ENCODE measurements around the gene SELENOO.

SELENOO gene

DNA sequence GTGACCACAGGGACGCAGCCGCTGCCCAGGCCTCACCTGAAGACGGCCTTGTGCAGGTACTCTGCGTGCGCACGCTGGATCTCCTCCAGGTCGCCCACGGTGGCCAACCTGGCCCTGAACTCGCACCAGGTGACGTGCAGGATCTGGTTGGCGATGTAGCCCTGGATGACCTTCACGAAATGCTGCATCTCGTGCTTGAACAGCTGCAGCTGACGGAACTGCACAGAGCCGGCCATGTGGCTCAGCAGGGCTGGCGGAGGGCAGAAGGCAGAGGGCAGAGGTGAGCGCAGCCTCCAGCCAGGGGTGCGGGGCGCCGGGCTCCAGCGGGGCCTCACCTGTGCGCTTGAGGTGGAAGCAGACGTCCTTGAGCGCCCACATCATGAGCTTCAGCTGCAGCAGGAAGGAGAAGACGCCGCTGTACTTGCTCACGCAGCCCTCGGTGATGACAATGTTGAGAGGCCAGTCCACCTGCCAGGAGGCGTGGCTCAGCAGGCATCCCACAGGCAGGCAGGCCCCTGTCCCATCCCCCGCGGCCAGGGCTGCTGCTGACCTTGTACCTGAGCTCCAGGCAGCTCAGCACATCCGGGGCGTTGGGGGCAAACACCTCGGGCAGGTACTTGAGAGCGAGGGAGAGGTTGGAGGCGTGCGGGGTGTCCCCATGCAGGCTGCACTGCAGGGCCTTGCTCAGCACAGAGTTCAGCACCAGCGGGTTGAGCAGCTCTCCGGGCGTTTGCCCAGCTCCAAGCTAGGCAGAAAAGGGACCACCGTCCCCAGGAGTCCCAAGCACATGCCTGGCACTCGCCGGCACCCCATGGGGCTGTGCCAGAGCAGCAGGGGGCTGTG, 17.6 kb downstream of the SELENOO start:
- DNase-seq = no peak

DNA sequence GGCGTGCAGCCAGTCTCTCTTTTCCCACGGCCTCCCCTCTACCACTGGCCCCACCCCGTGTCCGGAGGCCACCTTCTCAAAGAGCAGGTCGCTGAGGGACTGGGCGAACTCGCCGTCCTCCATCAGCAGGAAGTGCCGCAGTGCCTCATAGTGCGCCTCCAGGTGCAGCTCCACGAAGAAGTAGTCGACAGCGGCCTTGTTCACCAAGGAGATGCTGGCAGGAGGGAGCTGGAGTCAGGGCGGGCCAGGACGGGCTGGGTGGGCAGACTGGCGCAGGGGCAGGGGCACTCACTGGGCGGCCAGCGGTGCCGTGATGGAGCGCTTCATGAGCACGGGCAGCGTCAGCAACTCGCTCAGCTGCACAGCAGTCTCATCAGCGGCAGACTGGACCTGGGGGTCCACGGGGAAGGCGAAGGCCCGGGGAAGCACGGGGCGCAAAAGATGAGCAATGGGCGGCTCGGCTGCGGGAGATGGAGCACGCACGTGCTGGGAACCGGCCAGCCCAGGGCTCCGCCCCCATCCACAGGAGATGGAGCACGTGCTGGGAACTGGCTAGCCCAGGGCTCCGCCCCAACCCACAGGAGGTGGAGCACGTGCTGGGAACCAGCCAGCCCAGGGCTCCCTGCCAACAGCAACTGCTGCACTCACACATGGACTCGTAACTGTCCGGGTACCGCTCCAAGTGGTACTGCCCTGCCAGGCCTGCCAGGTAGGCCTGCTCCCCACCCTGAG, 18.4 kb downstream of the SELENOO start:
- DNase-seq = no peak

DNA sequence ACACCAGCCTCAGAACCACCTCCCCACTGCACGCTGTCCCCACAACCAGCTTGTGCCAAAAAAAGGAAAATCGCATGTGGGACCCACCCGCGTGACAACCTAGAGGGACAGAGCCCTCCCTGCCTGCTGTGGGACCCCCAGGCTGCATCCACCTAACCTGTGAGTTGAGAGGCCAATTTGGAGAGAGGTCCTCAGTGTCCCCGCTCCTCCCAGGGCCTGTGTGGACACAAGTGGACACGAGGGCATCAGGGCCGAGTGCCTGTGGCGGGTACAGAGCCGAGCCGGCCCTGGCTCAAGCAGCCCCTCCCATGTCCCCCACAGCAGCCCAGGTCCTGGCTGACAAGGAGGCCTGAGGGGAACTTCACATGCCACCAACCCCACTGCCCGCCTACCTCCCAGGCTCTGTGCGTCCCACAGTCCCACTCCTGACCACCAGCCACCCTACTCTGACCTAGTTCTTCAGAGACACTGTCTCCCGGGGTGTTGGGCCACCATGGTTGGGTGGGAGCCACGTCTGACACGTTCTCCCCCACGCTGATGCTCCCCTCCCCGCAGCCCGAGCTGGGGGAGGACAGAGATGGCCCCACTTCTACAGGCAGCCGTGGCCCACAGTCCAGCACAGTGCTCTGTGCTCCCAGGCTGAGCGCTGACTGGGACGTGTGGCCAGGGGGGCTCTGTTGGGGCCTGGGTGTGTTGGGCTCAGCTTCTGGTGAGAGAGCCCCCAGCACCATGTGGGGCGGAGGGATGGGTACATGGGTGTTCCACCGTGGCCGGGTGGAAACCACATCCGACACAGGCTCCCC, 19.2 kb downstream of the SELENOO start:
- no peak for DNase-seq

DNA sequence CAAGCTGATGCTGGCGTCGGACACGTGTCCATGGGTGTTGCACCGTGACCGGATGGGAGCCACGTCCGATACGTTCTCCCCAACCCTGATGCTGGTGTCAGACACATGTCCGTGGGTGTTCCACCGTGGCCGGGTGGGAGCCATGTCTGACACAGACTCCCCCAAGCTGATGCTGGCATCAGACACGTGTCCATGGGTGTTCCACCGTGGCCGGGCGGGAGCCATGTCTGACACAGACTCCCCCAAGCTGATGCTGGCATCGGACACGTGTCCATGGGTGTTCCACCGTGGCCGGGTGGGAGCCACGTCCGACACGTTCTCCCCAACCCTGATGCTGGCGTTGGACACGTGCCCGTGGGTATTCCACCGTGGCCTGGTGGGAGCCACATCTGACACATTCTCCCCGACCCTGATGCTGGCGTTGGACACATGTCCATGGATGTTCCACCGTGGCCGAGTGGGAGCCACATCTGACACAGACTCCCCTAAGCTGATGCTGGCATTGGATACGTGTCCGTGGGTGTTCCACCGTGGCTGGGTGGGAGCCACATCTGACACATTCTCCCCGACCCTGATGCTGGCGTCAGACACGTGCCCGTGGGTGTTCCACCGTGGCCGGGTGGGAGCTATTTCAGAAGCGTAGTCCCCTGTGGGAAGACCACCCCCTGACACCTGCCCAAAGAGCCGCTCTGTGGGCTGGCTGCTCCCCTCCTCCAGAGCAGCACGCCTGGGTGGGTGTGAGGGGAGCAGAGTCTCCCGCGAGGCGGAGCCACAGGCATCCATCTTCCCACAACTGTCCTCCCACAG, 20.0 kb downstream of the SELENOO start:
- no peak for DNase-seq

DNA sequence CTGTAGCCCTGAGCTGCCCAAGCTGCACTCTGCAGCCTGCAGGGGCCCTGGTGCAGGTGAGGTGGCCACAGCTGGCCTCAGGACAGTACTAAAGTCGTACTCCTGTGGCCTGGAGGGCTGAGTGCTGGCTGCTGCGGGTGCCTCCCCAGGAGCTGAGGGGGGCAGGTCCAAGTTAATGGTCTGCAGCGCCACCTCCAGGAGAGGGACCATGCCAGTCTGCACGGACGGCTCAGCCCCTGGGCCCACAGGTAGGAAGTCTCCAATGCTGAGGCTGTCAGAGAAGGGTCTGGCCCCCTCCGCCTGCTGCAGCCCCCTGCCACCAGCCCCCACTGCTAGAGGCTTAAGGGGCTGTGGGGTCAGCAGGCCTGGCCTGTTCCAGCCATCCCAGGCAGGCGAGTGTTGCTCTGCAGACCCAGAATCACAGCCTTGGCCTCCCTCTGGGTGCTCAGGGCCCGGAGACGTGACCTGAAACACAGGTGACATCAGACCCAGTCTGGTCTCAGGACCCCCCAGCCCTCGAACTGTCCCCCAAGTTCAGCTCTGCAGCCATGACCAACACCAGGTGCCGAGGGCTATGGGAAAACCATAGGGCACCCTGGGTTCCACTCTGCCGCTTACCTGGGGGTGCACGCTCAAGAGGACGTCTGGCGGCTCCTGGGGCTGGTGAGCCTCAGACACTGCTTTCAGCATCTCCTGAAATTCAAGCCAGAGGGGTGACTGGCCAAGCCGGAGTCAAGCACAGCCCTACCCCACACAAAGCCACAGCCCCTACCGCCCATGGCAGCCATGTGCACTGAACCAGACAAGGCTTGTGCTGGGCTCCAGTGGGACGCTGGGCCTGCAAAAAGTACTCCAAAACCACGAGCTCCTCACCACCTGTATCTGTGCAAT, 20.8 kb downstream of the SELENOO start:
- DNase-seq = no peak

DNA sequence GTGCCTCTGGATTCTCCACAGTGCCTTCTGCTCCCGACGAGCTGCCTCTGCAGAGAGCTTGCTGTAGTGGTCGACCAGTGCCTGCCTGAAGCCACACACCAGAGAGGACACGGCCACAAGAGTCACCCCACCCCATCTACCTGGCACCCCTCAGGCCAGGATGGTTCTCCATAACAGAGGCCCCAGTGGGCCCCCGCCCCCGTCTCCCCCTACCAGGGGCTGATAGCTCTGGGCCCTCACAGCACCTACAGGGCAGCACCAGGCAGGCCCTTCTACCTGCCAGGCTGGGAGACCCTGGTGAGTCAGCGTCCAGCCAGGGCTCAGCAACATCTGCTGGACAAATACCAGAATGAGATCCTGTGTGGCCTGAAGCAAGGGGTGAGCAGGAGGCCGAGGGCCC, 21.7 kb downstream of the SELENOO start:
- DNase-seq = no peak

DNA sequence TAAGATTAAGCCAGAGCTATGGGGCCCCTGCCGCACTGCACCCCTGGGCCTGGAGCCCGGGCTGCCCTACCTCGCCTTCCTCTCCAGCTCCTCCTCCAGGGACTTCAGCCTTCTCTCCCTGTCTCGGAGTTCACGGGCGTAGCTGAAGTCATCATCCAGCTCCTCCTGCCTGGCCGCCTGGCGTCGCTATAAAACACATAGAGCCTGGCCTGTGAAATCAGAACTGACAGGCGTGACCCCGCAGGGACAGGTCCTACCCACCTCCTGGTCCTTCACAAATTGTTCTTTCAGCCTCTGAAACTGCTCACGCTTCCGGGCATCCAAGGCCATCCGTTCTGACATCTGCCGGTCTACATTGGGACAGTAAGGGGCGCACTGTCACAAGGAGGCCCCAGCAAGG, 23.3 kb downstream of the SELENOO start:
- no peak for DNase-seq

DNA sequence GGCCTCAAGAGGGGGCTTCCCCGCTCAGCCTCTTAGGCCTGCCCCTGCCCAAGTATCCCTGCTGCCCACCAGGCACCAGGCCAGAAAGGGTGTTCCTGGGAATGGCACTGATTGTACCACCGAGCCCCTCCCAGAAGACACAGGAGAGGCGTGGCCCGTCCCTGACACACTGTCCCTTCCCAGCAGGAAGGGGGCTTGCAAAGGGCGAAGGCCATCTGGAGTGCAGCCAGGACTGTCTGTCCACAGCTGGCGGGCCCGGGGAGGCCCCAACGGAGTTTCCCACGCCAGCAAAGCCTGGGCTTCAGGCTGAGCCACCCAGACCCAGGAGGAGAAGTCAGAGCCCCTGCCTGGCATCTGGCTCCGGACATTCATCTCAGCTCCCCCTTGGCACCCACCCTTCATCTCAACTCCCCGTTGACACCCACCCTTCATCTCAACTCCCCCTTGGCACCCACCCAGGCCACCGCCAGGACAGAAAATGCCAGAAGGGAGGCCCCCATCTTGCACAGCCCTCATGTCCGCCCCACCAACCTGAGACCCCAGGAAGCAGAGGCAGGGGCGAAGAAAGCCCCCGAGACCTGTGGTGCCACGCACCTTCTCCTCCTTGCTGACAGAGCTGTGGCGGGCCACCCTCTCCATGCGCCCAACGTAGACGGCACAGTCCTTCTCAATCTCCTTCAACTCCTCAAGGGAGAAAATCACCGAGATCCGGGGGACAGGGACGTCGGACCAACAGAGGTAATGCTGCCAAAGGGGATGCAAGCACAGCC, 24.6 kb downstream of the SELENOO start:
- no peak for DNase-seq

DNA sequence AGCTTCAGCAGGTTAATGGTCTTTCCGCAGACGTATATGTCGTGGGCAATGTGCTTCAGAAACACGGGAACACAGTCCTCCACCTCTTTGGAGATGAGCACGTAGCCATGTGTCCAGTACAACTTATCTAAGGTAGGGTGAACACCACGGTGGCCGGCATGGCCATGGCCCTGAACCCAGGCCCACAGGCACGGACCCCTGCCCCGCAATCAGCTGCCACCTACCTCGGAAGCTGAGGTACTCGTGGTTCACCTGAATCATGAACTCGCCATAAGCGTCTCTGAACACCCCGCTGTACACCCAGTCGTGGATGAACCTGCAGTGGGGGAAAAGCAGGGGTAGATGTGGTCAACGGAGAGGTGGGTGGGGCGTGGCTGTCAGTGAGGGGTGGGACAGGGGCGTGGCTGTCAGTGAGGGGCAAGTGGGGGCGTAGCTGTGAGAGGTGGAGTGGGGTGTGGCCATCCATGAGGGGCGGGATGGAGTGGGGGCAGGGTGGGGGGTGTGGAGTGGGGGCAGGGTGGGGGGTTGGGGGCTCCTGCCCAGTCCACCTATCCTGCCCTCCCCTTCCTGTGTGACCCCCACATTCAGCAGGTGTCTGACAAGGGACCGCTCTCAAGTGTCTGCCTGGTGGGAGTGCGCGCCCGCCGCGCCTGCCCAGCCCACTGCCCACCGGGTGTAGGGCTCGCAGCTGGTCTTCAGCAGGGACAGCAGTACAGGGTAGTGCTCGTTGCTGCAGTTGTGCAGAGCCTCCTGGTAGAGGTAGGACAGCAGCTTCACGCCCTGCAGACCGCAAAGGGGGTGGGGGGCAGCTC, 25.5 kb downstream of the SELENOO start:
- DNase-seq = no peak

DNA sequence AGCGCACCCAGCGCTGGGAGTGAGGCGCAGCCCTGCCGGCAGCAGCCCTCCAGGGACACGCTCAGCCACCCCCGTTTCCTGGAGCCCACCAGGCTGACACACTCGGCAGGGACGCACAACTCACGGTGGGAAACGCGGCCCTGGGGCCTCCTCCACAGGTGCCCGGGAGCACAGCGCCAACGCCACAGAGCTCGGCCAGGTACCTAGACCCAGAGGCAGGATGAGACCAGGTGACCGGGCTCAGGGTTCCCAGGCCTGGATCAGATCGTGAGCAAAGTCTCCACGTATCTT, 26.0 kb downstream of the SELENOO start:
- no peak for DNase-seq

DNA sequence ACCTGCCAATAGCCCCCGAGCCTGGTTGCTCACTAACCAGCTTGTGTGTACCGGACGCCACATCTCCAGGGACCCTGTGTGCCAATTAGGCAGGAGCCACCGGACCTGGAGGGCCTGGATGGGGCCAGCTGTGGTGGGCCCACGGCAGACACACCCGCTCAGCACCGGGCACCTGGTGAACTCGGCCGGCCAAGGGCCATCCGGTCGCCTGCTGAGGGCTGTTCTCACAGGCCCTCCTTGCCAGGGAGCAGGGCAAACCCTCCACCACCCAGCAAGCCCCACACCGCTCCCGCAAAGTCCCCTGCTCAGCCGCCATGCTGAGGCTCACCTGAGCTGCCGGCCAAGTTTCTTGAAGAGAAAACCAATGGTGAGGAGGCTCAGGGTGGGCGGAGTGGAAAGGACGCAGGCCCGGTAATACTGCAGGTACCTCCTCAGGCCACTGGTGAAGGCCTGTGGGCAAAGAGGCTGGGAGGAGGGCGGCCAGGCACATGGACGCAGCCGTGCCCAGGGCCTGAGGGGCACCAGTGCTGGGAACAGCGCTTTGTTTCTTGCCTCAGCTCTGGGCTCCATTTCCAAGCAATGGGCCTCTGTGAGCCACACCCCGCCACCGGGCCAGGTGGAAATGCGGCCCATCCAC, 26.9 kb downstream of the SELENOO start:
- no peak for DNase-seq

DNA sequence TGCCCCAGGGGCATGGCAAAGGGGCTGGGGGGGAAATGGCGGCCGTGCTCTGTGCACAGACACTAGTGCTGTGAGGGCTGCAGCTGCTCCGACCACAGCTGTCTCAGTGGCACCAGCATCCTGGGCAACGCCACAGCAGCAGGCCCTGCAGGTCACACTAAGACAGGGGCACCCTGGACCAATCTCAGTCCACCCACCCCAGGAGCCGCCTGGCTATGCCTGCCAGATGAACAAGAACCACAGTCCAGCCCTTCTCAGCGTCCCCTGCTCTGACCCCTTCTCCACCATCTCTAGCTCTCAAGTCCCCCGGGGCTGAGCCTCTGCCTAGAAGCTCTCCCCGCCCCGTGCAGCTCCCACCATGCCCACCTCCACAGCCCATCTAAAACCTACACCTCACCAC, 27.6 kb downstream of the SELENOO start:
- DNase-seq = no peak

DNA sequence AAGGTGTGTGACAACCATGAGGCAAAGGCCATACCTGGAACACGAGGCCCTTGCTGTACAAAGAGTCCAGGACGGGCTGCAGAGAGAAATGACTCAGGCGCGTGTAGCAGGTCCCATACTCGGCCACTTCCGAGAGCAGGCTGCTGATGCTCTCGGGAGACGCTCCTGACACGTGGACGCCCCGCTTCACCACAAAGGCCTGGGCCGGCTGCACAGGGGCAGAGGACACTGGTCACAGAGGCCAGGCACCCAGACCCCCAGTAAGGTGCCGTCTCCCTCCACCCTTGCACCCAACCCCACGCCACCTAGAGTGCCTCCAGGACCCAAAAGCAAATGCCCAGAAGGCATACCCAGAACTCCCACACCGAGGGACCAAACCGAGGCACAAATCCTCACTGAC, 28.6 kb downstream of the SELENOO start:
- no peak for DNase-seq

DNA sequence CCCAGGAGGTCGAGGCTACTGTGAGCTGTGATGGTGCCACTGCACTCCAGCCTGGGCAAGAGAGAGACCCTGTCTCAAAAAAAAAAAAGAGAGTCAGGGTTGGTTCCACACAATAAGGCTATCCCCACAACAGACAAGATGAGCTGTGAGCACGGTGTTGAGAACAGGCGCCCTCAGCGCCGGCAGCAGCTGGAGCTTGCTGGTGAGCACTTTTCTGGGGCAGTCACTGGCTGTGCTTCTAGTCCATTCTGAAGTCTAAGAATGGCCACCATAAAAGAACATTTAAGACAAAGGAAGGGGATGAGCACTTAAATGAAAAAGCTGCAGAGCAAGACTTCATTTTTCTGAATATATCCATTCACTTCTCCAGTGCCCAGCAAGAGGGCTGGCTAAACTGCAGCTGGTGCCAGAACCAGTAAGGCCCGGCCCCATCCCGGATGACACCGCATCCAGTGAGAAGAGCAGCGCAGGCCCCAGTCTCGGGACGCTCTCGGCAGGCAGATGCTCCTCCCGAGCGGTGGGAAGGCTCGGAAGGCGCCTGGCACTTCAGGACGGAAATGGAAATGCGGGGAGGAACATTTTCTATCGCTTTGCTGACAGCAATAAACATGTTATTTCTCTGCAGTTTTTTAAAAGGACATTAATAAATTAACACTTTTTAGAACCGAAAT, 31.8 kb downstream of the SELENOO start:
- no peak for DNase-seq

DNA sequence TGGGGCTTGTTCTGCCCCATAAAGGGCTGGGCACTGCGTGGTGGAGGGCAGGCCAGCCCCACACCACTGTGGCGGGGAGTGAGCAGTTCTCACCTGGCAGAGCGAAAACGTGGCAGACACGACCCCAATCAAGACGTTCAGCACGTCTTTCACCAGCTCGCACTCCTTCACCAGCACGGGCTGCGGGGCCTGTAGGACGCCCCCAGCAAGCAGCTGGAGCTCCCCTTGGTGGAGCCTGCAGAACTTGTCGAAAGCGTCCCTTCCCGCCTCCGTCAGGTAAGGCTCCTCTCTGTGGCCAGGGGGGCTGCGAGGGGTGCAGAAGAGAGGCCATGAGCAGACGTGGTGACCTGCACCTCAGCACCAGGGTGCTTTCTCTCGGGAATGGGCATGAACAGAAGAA, 32.4 kb downstream of the SELENOO start:
- DNase-seq = no peak

DNA sequence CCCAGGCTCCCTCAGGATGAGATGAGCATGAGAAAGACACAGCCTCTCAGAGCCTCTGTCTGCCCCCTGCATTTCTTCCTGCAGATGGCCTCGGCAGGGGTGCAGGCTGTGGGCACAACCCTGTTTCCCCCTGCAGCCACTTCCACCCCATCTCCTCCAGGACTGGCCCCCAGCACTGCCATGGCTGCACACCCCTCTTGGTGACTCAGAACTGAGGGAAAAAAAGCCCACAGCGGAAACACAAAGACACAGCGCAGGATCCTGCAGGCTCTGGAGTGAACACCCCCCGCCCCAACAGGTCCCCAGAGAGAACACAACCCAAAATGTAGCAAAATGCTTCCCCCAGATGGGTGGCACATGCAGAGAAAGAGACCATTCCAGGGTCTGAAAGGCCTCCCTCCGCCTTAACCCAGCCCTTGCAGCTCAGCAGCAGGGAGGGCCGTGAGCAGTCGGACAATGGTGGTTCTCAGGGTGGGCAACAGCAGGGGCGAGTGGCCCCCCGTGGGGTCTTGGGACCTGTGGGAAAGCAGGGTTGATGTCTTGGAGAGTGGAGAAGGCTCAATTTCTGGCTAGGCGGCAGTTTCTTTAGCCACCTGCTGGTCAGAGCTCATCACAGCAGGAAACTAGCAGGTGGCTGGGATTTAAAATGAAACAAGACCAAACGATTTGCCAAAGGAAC, 36.1 kb downstream of the SELENOO start:
- no peak for DNase-seq

DNA sequence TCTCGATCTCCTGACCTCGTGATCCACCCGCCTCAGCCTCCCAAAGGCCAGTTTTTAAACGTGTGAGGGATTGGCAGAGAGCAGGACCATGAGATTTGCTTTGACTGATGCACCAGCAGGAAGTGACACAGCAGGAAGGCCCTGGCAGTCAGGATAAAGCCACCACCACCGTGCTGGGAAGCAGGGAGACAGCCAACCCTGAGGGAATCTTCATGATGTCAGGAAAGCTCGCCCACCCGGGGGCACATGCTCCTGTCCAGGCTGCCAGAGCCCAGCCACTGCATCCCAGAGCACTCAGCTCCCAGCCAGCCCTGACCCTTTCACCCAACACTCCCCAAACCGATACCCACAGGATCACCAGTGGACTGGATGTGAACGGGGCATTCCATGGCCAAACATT, 37.9 kb downstream of the SELENOO start:
- DNase-seq = no peak

DNA sequence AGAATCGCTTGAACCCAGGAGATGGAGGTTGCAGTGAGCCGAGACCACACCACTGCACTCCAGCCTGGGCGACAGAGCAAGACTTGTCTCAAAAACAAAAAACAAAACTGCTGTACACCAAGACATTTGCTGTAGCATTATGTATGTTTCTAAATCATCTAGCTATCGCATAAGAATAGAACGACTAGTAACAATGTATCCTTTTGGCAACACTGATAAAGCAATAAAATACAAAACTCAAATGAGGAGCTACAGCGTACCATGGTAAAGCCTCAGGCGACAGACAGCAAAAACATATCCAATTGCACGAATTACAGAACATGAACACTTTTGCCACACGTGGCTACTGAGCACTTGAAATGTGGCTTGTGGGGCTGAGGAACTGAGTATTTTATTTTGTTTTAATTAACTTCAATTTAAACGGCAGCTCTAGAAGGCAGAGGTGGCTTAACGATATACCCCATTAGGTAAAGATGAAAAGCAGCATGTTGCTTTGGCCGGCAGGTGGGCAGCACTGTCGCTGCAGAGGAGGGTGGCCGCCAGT, 41.7 kb downstream of the SELENOO start:
- no peak for DNase-seq

Measured in midbrain (tissue), 1 donor.